BJ (cell line): ENCODE measurements around the gene SEC24B. TPM values are rescaled to one million over a fixed set of nuclear protein-coding genes. Genes with fewer than 3 reads are reported as not detected.

Source experiments
- CTCF ChIA-PET: fragments of 350-600 bp; formaldehyde crosslinking; extraction: SDS; loops from one replicate; lab custom pipeline; 2021; ENCODE audit warnings: antibody characterized with exemption, inconsistent platforms; lab: Yijun Ruan, JAX
- POLR2A ChIA-PET: fragments of 300-600 bp; sonication (Branson Sonifier 250); formaldehyde crosslinking; extraction: SDS; loops from one replicate; lab custom pipeline; 2021; ENCODE audit warnings: antibody characterized with exemption; lab: Charles Lee
- DNase-seq: peaks from one replicate; pipeline ENCODE4 v3.0.0-alpha.2; 2011; ENCODE audit warnings: low read depth
- H3K27me3 ChIP-seq: 2 replicates; pipeline ENCODE4 v1.6.0; 2011; ENCODE audit warnings: low read length; ENCODE audit not compliant: control insufficient read depth, insufficient read depth
- H3K36me3 ChIP-seq: 2 replicates; pipeline ENCODE4 v1.5.1; 2011; ENCODE audit warnings: low read length; ENCODE audit not compliant: control insufficient read depth, insufficient read depth
- H3K4me3 ChIP-seq: 2 replicates; pipeline ENCODE4 v1.5.1; 2011; ENCODE audit warnings: low read depth, mild to moderate bottlenecking, control low read depth, low read length
- CTCF ChIP-seq: IDR thresholded peaks from 2 replicates; pipeline ENCODE4 v1.5.1; 2011; ENCODE audit warnings: low read depth, mild to moderate bottlenecking, control low read depth, inconsistent platforms, low read length, moderate library complexity; ENCODE audit not compliant: insufficient read depth
- polyA plus RNA-seq: library from polyadenylated mRNA; depleted of rRNA; stranded (reverse); fragments of >200 nt; gene quantifications from 2 replicates; pipeline ENCODE4 v1.2.3, GENCODE V29; 2011

SEC24B gene
- polyA plus RNA-seq, 1 experiment = 43.1 TPM

DNA sequence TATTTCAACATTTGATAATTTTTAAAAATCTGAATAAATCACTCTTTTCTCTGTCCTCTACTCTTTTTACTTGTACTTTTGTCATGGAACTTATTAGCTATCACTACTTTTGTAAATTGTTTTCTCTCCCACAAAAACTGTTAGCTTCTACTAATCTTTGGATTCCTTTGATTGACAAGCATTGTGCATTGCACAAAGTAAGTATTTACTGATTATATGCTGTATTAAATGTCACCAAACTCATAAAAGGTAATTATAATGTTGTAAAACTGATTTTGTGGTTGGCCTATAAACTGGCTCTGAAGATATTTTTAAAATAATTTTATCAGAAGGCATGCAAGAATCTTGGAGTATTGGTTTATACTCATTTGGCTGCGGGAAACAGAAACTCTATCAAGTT lies 15.0 kb upstream of the SEC24B start:
- Histone ChIP-seq H3K36me3 (no peaks in the 10 kb centered on the region), H3K27me3 (0 out of 2 replicates have a peak, but pooled peaks cover 1% of the 10 kb centered on the region), H3K4me3 (no peak overlapping the region)
- POLR2A ChIA-PET = no interaction called here
- no peak for TF ChIP-seq CTCF
- CTCF ChIA-PET = interaction anchor here (1.1 kb wide), 1 partner anchor 385 kb away, joined by 3 read pairs; no protein-coding TSS in a partner anchor
- no peak for DNase-seq

GRCh38 chr4:109419679-109420078 lies 13.9 kb upstream of the SEC24B start:
- Histone ChIP-seq H3K27me3 (0 out of 2 replicates have a peak, but pooled peaks cover 1% of the 10 kb centered on the region), H3K4me3 (no peak overlapping the region), H3K36me3 (no peaks in the 10 kb centered on the region)
- no peak for TF ChIP-seq CTCF
- no peak for DNase-seq
- ChIA-PET POLR2A (no interaction called here), CTCF (interaction anchor here (0.6 to 1.8 kb wide), 4 partner anchors 14 to 526 kb away, joined by 3 to 4 read pairs (median 4); no protein-coding TSS in a partner anchor)

GRCh38 chr4:109424093-109424841 lies 9.3 kb upstream of the SEC24B start:
- ChIA-PET CTCF (interaction anchor here (1.4 to 2.2 kb wide), 4 partner anchors 9 to 582 kb away, joined by 3 to 16 read pairs (median 9); partner anchors contain the start of gene SEC24B), POLR2A (interaction anchor here (0.5 kb wide), 1 partner anchor 61 kb away, joined by 19 read pairs; no protein-coding TSS in a partner anchor)
- no peak for TF ChIP-seq CTCF
- H3K4me3 ChIP-seq = no peak overlapping the region
- DNase-seq = no peak
- no peaks in the 10 kb centered on the region for H3K27me3 ChIP-seq
- H3K36me3 ChIP-seq = no peaks in the 10 kb centered on the region

DNA sequence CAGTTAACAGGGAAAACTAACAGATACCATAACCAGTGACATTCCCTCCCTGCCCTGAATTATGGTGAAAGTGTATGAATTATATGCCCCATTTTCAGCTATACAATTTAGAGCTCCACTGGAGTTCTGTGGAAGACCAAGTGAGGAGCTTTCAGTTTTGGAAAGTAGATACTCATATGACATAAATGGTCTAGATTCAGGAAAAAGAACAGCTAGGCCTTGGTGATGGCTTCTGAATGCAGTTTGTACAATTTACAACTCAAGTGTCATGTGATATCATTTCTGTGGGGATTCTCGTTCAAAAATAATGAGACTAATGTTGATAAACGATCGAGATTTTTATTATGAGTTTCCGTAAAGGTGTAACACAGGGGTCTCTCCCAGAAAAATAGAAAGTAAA lies 8.2 kb upstream of the SEC24B start:
- CTCF ChIA-PET = interaction anchor here (0.6 to 2.1 kb wide), 6 partner anchors 8 to 597 kb away, joined by 3 to 12 read pairs (median 4); partner anchors contain the start of gene SEC24B
- Histone ChIP-seq H3K27me3 (no peaks in the 10 kb centered on the region), H3K36me3 (no peaks in the 10 kb centered on the region), H3K4me3 (no peak overlapping the region)
- DNase-seq = no peak
- POLR2A ChIA-PET = no interaction called here
- no peak for TF ChIP-seq CTCF

- ChIA-PET CTCF (no interaction called here), POLR2A (no interaction called here)
- no peaks in the 10 kb centered on the region for H3K36me3 ChIP-seq
- no peak overlapping the region for H3K4me3 ChIP-seq
- TF ChIP-seq CTCF = no peak
- no peak for DNase-seq
- no peaks in the 10 kb centered on the region for H3K27me3 ChIP-seq
Observed at GRCh38 chr4:109429545-109429944, 4.1 kb upstream of the SEC24B start.
